HepG2 (cell line): ENCODE data around the gene GP1BA. TPM values are rescaled to one million over a fixed set of nuclear protein-coding genes. Genes with fewer than 3 reads are reported as not detected.

Experiments
- BCLAF1 ChIP-seq: fragments of 450-650 bp; IDR thresholded peaks from 2 replicates; pipeline ENCODE4 v1.6.1; 2017; ENCODE audit warnings: mild to moderate bottlenecking
- EED ChIP-seq: sonication (generic); formaldehyde crosslinking; IDR thresholded peaks from 2 replicates; pipeline ENCODE4 v1.5.0; 2020; ENCODE audit warnings: mild to moderate bottlenecking, missing genetic modification reagents
- ISX ChIP-seq: sonication (generic); formaldehyde crosslinking; conservative IDR thresholded peaks from 2 replicates; pipeline ENCODE4 v1.5.0; 2020; ENCODE audit warnings: missing genetic modification reagents
- JUN ChIP-seq: sonication (generic); formaldehyde crosslinking; IDR thresholded peaks from 2 replicates; pipeline ENCODE4 v1.4.0; 2020; ENCODE audit warnings: mild to moderate bottlenecking, missing genetic modification reagents
- KDM2A ChIP-seq: sonication (generic); formaldehyde crosslinking; IDR thresholded peaks from 2 replicates; pipeline ENCODE4 v1.4.0; 2020; ENCODE audit warnings: low read depth, missing genetic modification reagents, borderline replicate concordance
- KLF12 ChIP-seq: sonication (generic); formaldehyde crosslinking; IDR thresholded peaks from 2 replicates; pipeline ENCODE4 v1.4.0; 2020; ENCODE audit warnings: missing genetic modification reagents, borderline replicate concordance
- MAZ ChIP-seq, 2 experiments: sonication (generic) in 1 of 2; formaldehyde crosslinking in 1 of 2; IDR thresholded peaks; 2 replicates each; pipeline versions ENCODE4 v1.5.0 to v1.6.1; 2012 to 2020; ENCODE audit warnings: low read depth in 2 of 2, mild to moderate bottlenecking in 2 of 2, borderline replicate concordance in 1 of 2, improper control_type of control experiment in 1 of 2, low read length in 1 of 2, missing genetic modification reagents in 1 of 2, moderate library complexity in 1 of 2
- MED1 ChIP-seq: sonication (generic); formaldehyde crosslinking; IDR thresholded peaks from 2 replicates; pipeline ENCODE4 v1.4.0; 2020; ENCODE audit warnings: missing genetic modification reagents
- RBAK ChIP-seq: sonication (generic); formaldehyde crosslinking; IDR thresholded peaks from 2 replicates; pipeline ENCODE4 v1.5.1; 2020; ENCODE audit warnings: mild to moderate bottlenecking, missing genetic modification reagents
- RFX5 ChIP-seq: IDR thresholded peaks from 2 replicates; pipeline ENCODE4 v1.6.1; 2011; ENCODE audit warnings: low read depth, low read length, improper control_type of control experiment
- SAP130 ChIP-seq: IDR thresholded peaks from 2 replicates; pipeline ENCODE4 v1.6.1; 2016; ENCODE audit warnings: low read depth
- SNAPC5 ChIP-seq: sonication (generic); formaldehyde crosslinking; IDR thresholded peaks from 2 replicates; pipeline ENCODE4 v1.8.1; 2023; ENCODE audit warnings: mild to moderate bottlenecking, missing genetic modification reagents, borderline replicate concordance
- STAT5B ChIP-seq: sonication (generic); formaldehyde crosslinking; IDR thresholded peaks from 2 replicates; pipeline ENCODE4 v1.4.0; 2020; ENCODE audit warnings: missing genetic modification reagents
- TGIF2 ChIP-seq: IDR thresholded peaks from 2 replicates; pipeline ENCODE4 v1.6.1; 2016; ENCODE audit warnings: control low read depth, missing compliant biosample characterization
- ZBTB25 ChIP-seq: IDR thresholded peaks from 2 replicates; pipeline ENCODE4 v1.6.1; 2018; ENCODE audit warnings: missing genetic modification reagents
- ZMYM3 ChIP-seq: sonication (generic); formaldehyde crosslinking; IDR thresholded peaks from 2 replicates; pipeline ENCODE4 v1.5.1; 2020; ENCODE audit warnings: mild to moderate bottlenecking, missing genetic modification reagents
- ZNF143 ChIP-seq: sonication (generic); formaldehyde crosslinking; IDR thresholded peaks from 2 replicates; pipeline ENCODE4 v1.4.0; 2020; ENCODE audit warnings: missing genetic modification reagents
- ZNF225 ChIP-seq: sonication (generic); formaldehyde crosslinking; IDR thresholded peaks from 2 replicates; pipeline ENCODE4 v1.4.0; 2020; ENCODE audit warnings: mild to moderate bottlenecking, missing genetic modification reagents
- ZNF546 ChIP-seq: sonication (generic); formaldehyde crosslinking; conservative IDR thresholded peaks from 2 replicates; pipeline ENCODE4 v1.8.1; 2023; ENCODE audit warnings: mild to moderate bottlenecking, missing genetic modification reagents
- ZNF740 ChIP-seq: sonication (generic); formaldehyde crosslinking; IDR thresholded peaks from 2 replicates; pipeline ENCODE4 v1.4.0; 2020; ENCODE audit warnings: missing genetic modification reagents
- ZNF766 ChIP-seq: sonication (generic); formaldehyde crosslinking; IDR thresholded peaks from 2 replicates; pipeline ENCODE4 v1.5.0; 2020; ENCODE audit warnings: missing genetic modification reagents, borderline replicate concordance
- polyA plus RNA-seq, 8 experiments: library from polyadenylated mRNA; depleted of rRNA in 3 of 8; stranded (reverse) in 7 of 8; unstranded in 1 of 8; fragments of >200 nt; fragmentation: Illumina TruSeq in 4 of 8; extraction: Trizol in 4 of 8; gene quantifications; 2 replicates each; pipeline versions ENCODE4 v1.2.1 to v1.2.3, GENCODE V29; 2011 to 2016; ENCODE audit warnings: low read depth in 4 of 8, missing spikeins in 1 of 8, mixed read lengths in 1 of 8; ENCODE audit not compliant: insufficient read depth in 1 of 8
- total RNA-seq, 5 experiments: library from RNA; depleted of rRNA; stranded (reverse); fragments of >200 nt; fragmentation: Illumina TruSeq; extraction: Trizol; gene quantifications; 2 replicates each; pipeline ENCODE4 v1.2.3, GENCODE V29; 2016; ENCODE audit warnings: low read depth in 1 of 5
- TF ChIP-seq, protein P1 (sequence below): sonication (generic); formaldehyde crosslinking; IDR thresholded peaks from 2 replicates; pipeline ENCODE4 v1.8.1; 2023; ENCODE audit warnings: missing genetic modification reagents, mild to moderate bottlenecking, borderline replicate concordance
- TF ChIP-seq, protein P2 (sequence below): sonication (generic); formaldehyde crosslinking; IDR thresholded peaks from 2 replicates; pipeline ENCODE4 v1.4.0; 2020; ENCODE audit warnings: missing genetic modification reagents
- TF ChIP-seq, protein P3 (sequence below): sonication (generic); formaldehyde crosslinking; IDR thresholded peaks from 2 replicates; pipeline ENCODE4 v1.4.0; 2020; ENCODE audit warnings: mild to moderate bottlenecking, missing genetic modification reagents

Gene GP1BA
- total and polyA plus RNA-seq, 2 of the 13 experiments (the other 11 are each of a cell fraction or from before 2014, with no cell fraction given) = not detected

- TF ChIP-seq ZMYM3 (no peak), JUN (no peak), ZBTB25 (CRISPR knock-in tag) (no peak), STAT5B (CRISPR knock-in tag) (no peak), MED1 (CRISPR knock-in tag) (0 out of 2 replicates have a peak, but pooled peaks have one; percentile 15), TGIF2 (peak; percentile 31; the same call in 1 of the 2 replicates), ZNF143 (CRISPR knock-in tag) (0 out of 2 replicates have a peak, but pooled peaks have one; percentile 9), BCLAF1 (no peak), ISX (CRISPR knock-in tag) (no peak), MAZ (IDR thresholded peaks at IDR 0.05; ENCODE audit: borderline replicate concordance, low read depth, low read length) (no peak), MAZ (CRISPR knock-in tag; IDR thresholded peaks at IDR 0.05; ENCODE audit: low read depth) (peak; percentile 74), RFX5 (no peak), KLF12 (CRISPR knock-in tag) (peak; percentile 67), EED (CRISPR knock-in tag) (peak; percentile 86; the same call in 1 of the 2 replicates), SNAPC5 (CRISPR knock-in tag) (no peak), KDM2A (CRISPR knock-in tag) (peak; percentile 48; the same call in 1 of the 2 replicates), ZNF766 (CRISPR knock-in tag) (no peak), ZNF546 (0 out of 2 replicates have a peak, but pooled peaks have one; percentile 25), RBAK (CRISPR knock-in tag) (no peak), SAP130 (CRISPR knock-in tag) (peak; percentile 53; the same call in 1 of the 2 replicates), ZNF740 (0 out of 2 replicates have a peak, but pooled peaks have one; percentile 42), ZNF225 (CRISPR knock-in tag) (0 out of 2 replicates have a peak, but pooled peaks have one; percentile 72)
- TF ChIP-seq, protein P1, sequence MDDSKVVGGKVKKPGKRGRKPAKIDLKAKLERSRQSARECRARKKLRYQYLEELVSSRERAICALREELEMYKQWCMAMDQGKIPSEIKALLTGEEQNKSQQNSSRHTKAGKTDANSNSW (CRISPR knock-in tag) = 0 out of 2 replicates have a peak, but pooled peaks have one; percentile 17
- TF ChIP-seq, protein P2, sequence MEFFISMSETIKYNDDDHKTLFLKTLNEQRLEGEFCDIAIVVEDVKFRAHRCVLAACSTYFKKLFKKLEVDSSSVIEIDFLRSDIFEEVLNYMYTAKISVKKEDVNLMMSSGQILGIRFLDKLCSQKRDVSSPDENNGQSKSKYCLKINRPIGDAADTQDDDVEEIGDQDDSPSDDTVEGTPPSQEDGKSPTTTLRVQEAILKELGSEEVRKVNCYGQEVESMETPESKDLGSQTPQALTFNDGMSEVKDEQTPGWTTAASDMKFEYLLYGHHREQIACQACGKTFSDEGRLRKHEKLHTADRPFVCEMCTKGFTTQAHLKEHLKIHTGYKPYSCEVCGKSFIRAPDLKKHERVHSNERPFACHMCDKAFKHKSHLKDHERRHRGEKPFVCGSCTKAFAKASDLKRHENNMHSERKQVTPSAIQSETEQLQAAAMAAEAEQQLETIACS = peak; percentile 64
- TF ChIP-seq, protein P3, sequence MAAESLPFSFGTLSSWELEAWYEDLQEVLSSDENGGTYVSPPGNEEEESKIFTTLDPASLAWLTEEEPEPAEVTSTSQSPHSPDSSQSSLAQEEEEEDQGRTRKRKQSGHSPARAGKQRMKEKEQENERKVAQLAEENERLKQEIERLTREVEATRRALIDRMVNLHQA (CRISPR knock-in tag) = no peak
Measured at GRCh38 chr17:4947411-4948165, 15.5 kb downstream of the GP1BA start (continued).
